Cardiac muscle cell (in vitro differentiated cells and primary cell): Measurements from ENCODE around the gene CYP4V2. TPM values are rescaled to one million over a fixed set of nuclear protein-coding genes. Genes with fewer than 3 reads are reported as not detected.
A peak's percentile ranks its signal among the peaks of the same experiment; 100 is the strongest.

Source experiments
- DNase-seq, 2 donors: peaks; one replicate each; pipeline versions ENCODE4 v3.0.0 to v3.0.0-alpha.2; 2010 to 2017; ENCODE audit warnings: low read depth in 1 of 2, low spot score in 1 of 2
- H3K27ac ChIP-seq: fragments of 200-600 bp; sonication (generic); 2 replicates; pipeline ENCODE4 v1.5.1; 2016
- H3K27me3 ChIP-seq: fragments of 200-600 bp; sonication (generic); 2 replicates; pipeline ENCODE4 v1.6.0; 2016; ENCODE audit warnings: control low read depth
- H3K36me3 ChIP-seq: fragments of 200-600 bp; sonication (generic); 2 replicates; pipeline ENCODE4 v1.5.1; 2016; ENCODE audit warnings: control low read depth
- H3K4me1 ChIP-seq: fragments of 200-600 bp; sonication (generic); 2 replicates; pipeline ENCODE4 v1.8.1; 2017; ENCODE audit warnings: low read depth, mild to moderate bottlenecking, mixed run types
- H3K4me3 ChIP-seq: fragments of 200-600 bp; sonication (generic); 2 replicates; pipeline ENCODE4 v1.5.1; 2016; ENCODE audit warnings: mild to moderate bottlenecking
- H3K9me3 ChIP-seq: fragments of 200-600 bp; sonication (generic); 2 replicates; pipeline ENCODE4 v1.5.1; 2017; ENCODE audit warnings: low read depth, mild to moderate bottlenecking, control low read depth
- CTCF ChIP-seq: IDR thresholded peaks from 2 replicates; pipeline ENCODE4 v1.5.1; 2012; ENCODE audit warnings: low read depth, mild to moderate bottlenecking, low read length
- polyA plus RNA-seq: library from polyadenylated mRNA; unstranded; fragments of >200 nt; fragmentation: Nextera tagmentation; extraction: Ambion mirVana; gene quantifications from 2 replicates; pipeline ENCODE4 v1.2.1, GENCODE V29; 2016
- total RNA-seq: library from RNA; depleted of rRNA; stranded (reverse); fragments of >200 nt; gene quantifications from 2 replicates; pipeline ENCODE4 v1.2.3, GENCODE V29; 2016

The CYP4V2 gene
- total and polyA plus RNA-seq, 2 experiments from 2014 or later, result 7.2 to 7.3 TPM

- TF ChIP-seq CTCF, result no peak
- DNase-seq, result peak in 1 of 2 donors; percentile 12
- Histone ChIP-seq H3K4me3 (no peak overlapping the region), H3K4me1 (peaks cover 10% of the 10 kb centered on the region), H3K36me3 (no peaks in the 10 kb centered on the region), H3K27me3 (no peaks in the 10 kb centered on the region), H3K27ac (no peak overlapping the region), H3K9me3 (no peaks in the 10 kb centered on the region)
These were observed 9.1 kb downstream of the CYP4V2 start for GRCh38 chr4:186200516-186200915.

GRCh38 chr4:186201010-186201409 is 9.6 kb downstream of the CYP4V2 start:
- H3K4me3 ChIP-seq, result no peak overlapping the region
- H3K27ac ChIP-seq, result no peak overlapping the region
- H3K9me3 ChIP-seq, result no peaks in the 10 kb centered on the region
- peaks cover 10% of the 10 kb centered on the region for H3K4me1 ChIP-seq
- no peak for TF ChIP-seq CTCF
- DNase-seq, result no peak
- no peaks in the 10 kb centered on the region for H3K27me3 ChIP-seq
- no peaks in the 10 kb centered on the region for H3K36me3 ChIP-seq

GRCh38 chr4:186201535-186202230 is 10.3 kb downstream of the CYP4V2 start:
- Histone ChIP-seq H3K4me1 (peaks cover 10% of the 10 kb centered on the region), H3K4me3 (no peak overlapping the region), H3K9me3 (no peaks in the 10 kb centered on the region), H3K27ac (no peak overlapping the region), H3K27me3 (no peaks in the 10 kb centered on the region), H3K36me3 (no peaks in the 10 kb centered on the region)
- TF ChIP-seq CTCF, result peak; percentile 52
- DNase-seq, result peak; percentile 42 to 57

- H3K4me1 ChIP-seq, result peaks cover 10% of the 10 kb centered on the region
- no peak for TF ChIP-seq CTCF
- H3K27ac ChIP-seq, result no peak overlapping the region
- H3K27me3 ChIP-seq, result no peaks in the 10 kb centered on the region
- H3K36me3 ChIP-seq, result no peaks in the 10 kb centered on the region
- no peaks in the 10 kb centered on the region for H3K9me3 ChIP-seq
- no peak overlapping the region for H3K4me3 ChIP-seq
- no peak for DNase-seq
These were observed 11.2 kb downstream of the CYP4V2 start for GRCh38 chr4:186202490-186203140.

GRCh38 chr4:186203406-186203805 is 12.0 kb downstream of the CYP4V2 start:
- no peak overlapping the region for H3K4me3 ChIP-seq
- no peak overlapping the region for H3K27ac ChIP-seq
- peak in 1 of 2 donors; percentile 43 for DNase-seq
- no peaks in the 10 kb centered on the region for H3K36me3 ChIP-seq
- no peaks in the 10 kb centered on the region for H3K27me3 ChIP-seq
- H3K4me1 ChIP-seq, result peaks cover 10% of the 10 kb centered on the region
- no peaks in the 10 kb centered on the region for H3K9me3 ChIP-seq
- TF ChIP-seq CTCF, result no peak
